Breast epithelium (tissue), 4 donors: ENCODE results near the gene SLC2A8. TPM values are rescaled to one million over a fixed set of nuclear protein-coding genes. Genes with fewer than 3 reads are reported as not detected.

Experiments used
- DNase-seq, 2 donors: peaks; one replicate each; pipeline ENCODE4 v3.0.0-alpha.2; 2019; ENCODE audit warnings: low spot score in 2 of 2
- H3K27ac ChIP-seq, 2 donors: fragments of 200-600 bp; sonication (generic) in 1 of 2; one replicate each; pipeline ENCODE4 v1.5.1; 2016 to 2019; ENCODE audit warnings: mild to moderate bottlenecking in 1 of 2
- H3K27me3 ChIP-seq, 2 donors: fragments of 200-600 bp; sonication (generic) in 1 of 2; one replicate each; pipeline versions ENCODE4 v1.5.1 to v1.6.0; 2017 to 2019; ENCODE audit warnings: control low read depth in 1 of 2, mild to moderate bottlenecking in 1 of 2
- H3K36me3 ChIP-seq: fragments of 200-600 bp; one replicate; pipeline ENCODE4 v1.5.1; 2019
- H3K4me1 ChIP-seq, 2 donors: fragments of 200-600 bp; sonication (generic); one replicate each; pipeline ENCODE4 v1.5.1; 2016 to 2019; ENCODE audit warnings: control low read depth in 1 of 2
- H3K4me3 ChIP-seq, 3 donors: fragments of 200-600 bp; sonication (generic); 1 replicate in 2 of 3; 2 replicates in 1 of 3; pipeline ENCODE4 v1.5.1; 2016 to 2019; ENCODE audit warnings: mild to moderate bottlenecking in 3 of 3, moderate library complexity in 2 of 3
- H3K9me3 ChIP-seq, 2 donors: fragments of 200-600 bp; sonication (generic) in 1 of 2; one replicate each; pipeline ENCODE4 v1.5.1; 2016 to 2019; ENCODE audit warnings: control low read depth in 1 of 2
- CTCF ChIP-seq, 3 donors: fragments of 450-650 bp; IDR thresholded peaks; one replicate each; pipeline ENCODE4 v1.5.1; 2016 to 2017; ENCODE audit warnings: antibody characterized with exemption in 3 of 3, mild to moderate bottlenecking in 3 of 3, moderate library complexity in 3 of 3
- POLR2A ChIP-seq: fragments of 450-650 bp; IDR thresholded peaks from one replicate; pipeline ENCODE4 v1.6.1; 2016; ENCODE audit warnings: antibody characterized with exemption, mild to moderate bottlenecking, moderate library complexity
- POLR2AphosphoS5 ChIP-seq, 3 donors: sonication (generic); formaldehyde crosslinking; IDR thresholded peaks; one replicate each; pipeline ENCODE4 v1.6.1; 2017; ENCODE audit warnings: antibody characterized with exemption in 3 of 3
- intact Hi-C: fragments of 100-400 bp; cut with DNase I; formaldehyde crosslinking; loops from one replicate; pipeline ENCODE4 v1.15.1; 2023; ENCODE audit warnings: low total_unique reads
- total RNA-seq, 3 donors: library from RNA; depleted of rRNA; stranded (reverse); fragments of >200 nt; gene quantifications; one replicate each; pipeline ENCODE4 v1.1.0, GENCODE V29; 2016

SLC2A8 gene
- total RNA-seq: 10 to 100 TPM; 17.7 to 38.7 (median 20.9) TPM

- Histone ChIP-seq H3K27ac (peak within 1 kb of the TSS; percentile 86), H3K4me1 (peaks cover 7 to 8% of the 10 kb centered on the region in 2 donors), H3K27me3 (no peaks in the 10 kb centered on the region), H3K9me3 (no peaks in the 10 kb centered on the region), H3K36me3 (no peaks in the 10 kb centered on the region), H3K4me3 (peak within 1 kb of the TSS; percentile 80 to 86 (median 82))
- DNase-seq: peak; percentile 99
- intact Hi-C loops: loop anchor here (10.0 kb wide), 1 partner anchor 58 kb away; the partner anchor contains the start of genes LRSAM1 and RPL12
- TF ChIP-seq POLR2A (no peak), POLR2AphosphoS5 (IDR thresholded peaks at IDR 0.05) (peak; percentile 49 to 73 (median 70))
These were observed at the start of gene SLC2A8 for GRCh38 chr9:127396808-127397645. TSS of gene SLC2A8 (plus strand) at chr9:127397169. CDS start at chr9:127397231, 62 bp downstream.

GRCh38 chr9:127347831-127348776 lies 48.9 kb upstream of the SLC2A8 start:
- TF ChIP-seq CTCF (IDR thresholded peaks at IDR 0.05): peak in 2 of 3 donors; percentile 39 to 50
- no peak for TF ChIP-seq POLR2A
- no peak overlapping the region for H3K27ac ChIP-seq
- no peak overlapping the region for H3K4me3 ChIP-seq
- peaks cover 3% of the 10 kb centered on the region for H3K36me3 ChIP-seq
- intact Hi-C loops: no loop called here
- DNase-seq: no peak
- no peaks in the 10 kb centered on the region for H3K4me1 ChIP-seq
- H3K27me3 ChIP-seq: no peaks in the 10 kb centered on the region
- no peaks in the 10 kb centered on the region for H3K9me3 ChIP-seq

GRCh38 chr9:127349483-127350113 lies 47.4 kb upstream of the SLC2A8 start:
- Histone ChIP-seq H3K36me3 (peaks cover under 1% of the 10 kb centered on the region), H3K4me1 (no peaks in the 10 kb centered on the region), H3K9me3 (no peaks in the 10 kb centered on the region), H3K27me3 (no peaks in the 10 kb centered on the region), H3K4me3 (no peak overlapping the region), H3K27ac (no peak overlapping the region)
- DNase-seq: no peak
- intact Hi-C loops: no loop called here
- TF ChIP-seq POLR2A (no peak), CTCF (IDR thresholded peaks at IDR 0.05) (no peak), POLR2AphosphoS5 (IDR thresholded peaks at IDR 0.05) (no peak)

GRCh38 chr9:127351182-127352166 lies 45.5 kb upstream of the SLC2A8 start:
- H3K9me3 ChIP-seq: no peaks in the 10 kb centered on the region
- no peaks in the 10 kb centered on the region for H3K4me1 ChIP-seq
- intact Hi-C loops: no loop called here
- no peaks in the 10 kb centered on the region for H3K36me3 ChIP-seq
- no peak for DNase-seq
- no peaks in the 10 kb centered on the region for H3K27me3 ChIP-seq
- H3K4me3 ChIP-seq: no peak overlapping the region
- TF ChIP-seq POLR2AphosphoS5 (IDR thresholded peaks at IDR 0.05): no peak
- no peak for TF ChIP-seq POLR2A
- no peak for TF ChIP-seq CTCF (IDR thresholded peaks at IDR 0.05)
- no peak overlapping the region for H3K27ac ChIP-seq
